NAMALWA (cell line): Measurements from ENCODE around the gene NLRP11.
A peak's percentile ranks its signal among the peaks of the same experiment; 100 is the strongest.
"Not testable (repeated sequence)": the region's sequence is repeated elsewhere in the genome, so short reads cannot be mapped to it uniquely, and the experiment has no call there.

Experiments
- DNase-seq: peaks from one replicate; pipeline ENCODE4 v3.0.0-alpha.2; 2015; ENCODE audit warnings: low spot score

The NLRP11 gene

GRCh38 chr19:55777528-55777927, 54.3 kb downstream of the NLRP11 start:
- DNase-seq: peak; percentile 26

GRCh38 chr19:55769632-55770031, 62.2 kb downstream of the NLRP11 start:
- DNase-seq: not testable (repeated sequence)

DNA sequence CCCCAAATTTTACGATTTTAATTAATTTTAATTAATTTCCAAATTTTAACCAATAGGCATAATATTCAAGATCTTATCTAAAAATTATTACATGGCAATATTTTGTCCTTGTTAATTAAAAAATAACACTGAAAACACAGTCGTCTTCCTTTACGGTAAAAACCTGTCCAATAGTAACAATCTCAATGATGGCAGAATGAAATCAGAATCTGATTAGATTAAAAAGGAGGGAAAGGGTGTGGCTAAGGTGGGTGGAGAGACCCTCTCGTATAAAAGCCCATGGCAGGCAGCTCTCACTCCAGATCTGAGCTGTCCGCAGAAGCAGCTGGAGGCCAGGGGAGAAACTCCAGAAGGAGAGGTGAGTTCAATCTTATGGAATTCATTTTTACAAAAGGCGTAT, 63.0 kb downstream of the NLRP11 start, which contains the start of gene RFPL4AL1:
Gene RFPL4AL1 (plus strand): TSS at position 301 of the 400 bp plus-strand sequence. CDS start 2,687 bp downstream, outside the sequence.
- DNase-seq: not testable (repeated sequence)

DNA sequence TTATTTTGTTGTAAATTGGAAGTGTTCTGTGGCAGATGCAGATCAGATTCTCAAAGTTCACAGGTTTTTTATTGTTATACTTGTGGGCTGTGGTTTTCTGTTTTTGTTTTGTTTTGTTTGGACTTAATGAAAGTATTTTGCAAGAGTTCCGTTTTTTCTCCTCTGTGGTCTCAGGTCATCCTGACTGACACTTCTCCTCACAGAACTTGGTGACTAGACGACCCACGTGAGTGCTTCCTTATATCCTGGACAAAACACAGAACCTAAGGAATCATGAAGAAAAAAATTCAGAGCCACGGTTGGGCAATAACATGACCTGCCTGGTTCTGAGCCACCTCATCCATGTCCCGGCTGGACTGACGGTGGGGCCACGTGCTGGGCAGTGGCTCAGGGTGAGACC, 65.3 kb downstream of the NLRP11 start:
- DNase-seq: no peak

GRCh38 chr19:55758797-55759196, 73.0 kb downstream of the NLRP11 start, which contains the start of gene RFPL4A:
Gene RFPL4A (plus strand): TSS chr19:55759097. CDS start chr19:55761801, 2,704 bp downstream.
- not testable (repeated sequence) for DNase-seq

GRCh38 chr19:55756808-55757207, 75.0 kb downstream of the NLRP11 start:
- DNase-seq: not testable (repeated sequence)

DNA sequence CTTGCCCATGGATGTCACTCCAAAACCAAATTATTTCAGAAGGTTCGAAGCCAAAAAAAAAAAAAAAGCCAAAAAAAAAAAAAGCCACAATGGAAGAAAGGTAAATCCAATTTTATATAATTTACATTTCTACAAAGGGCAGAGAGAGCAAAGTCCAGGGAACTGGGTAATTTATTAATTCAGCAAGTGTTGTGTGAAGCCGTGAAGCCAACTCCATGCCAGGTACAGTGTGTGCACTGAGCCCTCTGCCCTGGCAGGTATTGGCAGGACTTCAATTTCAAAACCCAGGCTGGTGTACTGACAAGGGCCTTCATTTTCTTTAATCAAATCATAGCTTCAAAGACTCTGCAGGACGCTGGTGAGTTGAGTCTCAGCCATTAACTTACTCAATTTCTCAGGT, 78.4 kb downstream of the NLRP11 start:
- DNase-seq: no peak

DNA sequence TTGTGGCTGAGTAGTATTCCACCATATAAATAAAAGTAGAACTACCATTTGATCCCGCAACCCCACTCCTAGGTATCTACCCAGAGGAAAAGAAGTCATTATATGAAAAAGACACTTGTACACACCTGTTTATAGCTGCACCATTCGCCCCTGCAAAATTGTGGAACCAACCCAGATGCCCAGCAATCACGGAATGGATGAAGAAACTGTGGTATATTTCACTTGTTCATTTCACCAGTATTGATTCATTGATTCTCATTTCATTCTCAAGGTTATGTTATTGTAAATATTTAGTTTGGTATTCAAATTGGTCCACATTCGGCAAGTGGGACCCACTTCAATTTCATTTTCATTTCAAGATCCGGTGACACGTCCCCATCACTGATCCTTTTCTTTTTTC, 81.1 kb downstream of the NLRP11 start:
- DNase-seq: no peak

DNA sequence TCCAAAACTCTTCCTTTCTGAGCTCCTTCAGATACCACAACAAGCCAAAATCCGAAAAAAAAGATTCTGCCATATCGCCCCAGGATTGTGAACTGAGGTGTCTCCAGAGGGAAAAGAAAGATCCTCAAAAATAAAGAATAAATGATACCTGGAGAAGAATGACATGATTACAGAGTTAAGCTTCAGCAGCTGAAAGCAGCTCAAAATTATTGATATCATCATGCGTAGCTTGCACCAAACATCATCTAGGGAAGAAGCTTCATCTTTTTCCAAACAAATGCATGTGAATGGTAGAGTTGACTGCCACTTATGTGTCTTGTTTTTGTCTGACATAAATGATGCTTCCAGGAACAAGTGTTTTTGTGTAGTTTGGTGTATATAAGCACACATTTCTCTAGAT, 93.5 kb downstream of the NLRP11 start, which contains the start of gene NLRP9:
Gene NLRP9 (minus strand): TSS at position 101 of the 400 bp plus-strand sequence. CDS start 28 bp downstream, at position 73.
- no peak for DNase-seq
